ENCODE measurements around the gene SCAF4.

SCAF4 gene

GRCh38 chr21:31711745-31712285 lies 20.1 kb downstream of the SCAF4 start:
- DNase-seq = no peak

- no peak for DNase-seq
Observed at GRCh38 chr21:31711326-31711725, 20.6 kb downstream of the SCAF4 start.

GRCh38 chr21:31710586-31710985 lies 21.3 kb downstream of the SCAF4 start:
- no peak for DNase-seq

GRCh38 chr21:31708541-31708940 lies 23.4 kb downstream of the SCAF4 start:
- no peak for DNase-seq

GRCh38 chr21:31707499-31707898 lies 24.4 kb downstream of the SCAF4 start:
- DNase-seq = no peak

- no peak for DNase-seq
Observed at GRCh38 chr21:31706562-31706961, 25.4 kb downstream of the SCAF4 start.

GRCh38 chr21:31700040-31700439 lies 31.9 kb downstream of the SCAF4 start:
- DNase-seq = no peak

GRCh38 chr21:31698461-31698860 lies 33.5 kb downstream of the SCAF4 start:
- no peak for DNase-seq

GRCh38 chr21:31696424-31696823 lies 35.5 kb downstream of the SCAF4 start:
- no peak for DNase-seq

GRCh38 chr21:31693222-31693621 lies 38.7 kb downstream of the SCAF4 start:
- DNase-seq = no peak

- DNase-seq = no peak
Observed at GRCh38 chr21:31688603-31689368, 43.1 kb downstream of the SCAF4 start.

- DNase-seq = no peak
Observed at GRCh38 chr21:31687108-31687507, 44.8 kb downstream of the SCAF4 start.

- no peak for DNase-seq
Observed at GRCh38 chr21:31686272-31686915, 45.5 kb downstream of the SCAF4 start.

GRCh38 chr21:31684918-31685317 lies 47.0 kb downstream of the SCAF4 start:
- DNase-seq = no peak

GRCh38 chr21:31683029-31683428 lies 48.9 kb downstream of the SCAF4 start:
- no peak for DNase-seq

GRCh38 chr21:31682620-31683019 lies 49.3 kb downstream of the SCAF4 start:
- no peak for DNase-seq

GRCh38 chr21:31678478-31678877 lies 53.4 kb downstream of the SCAF4 start:
- DNase-seq = no peak

GRCh38 chr21:31677047-31677446 lies 54.9 kb downstream of the SCAF4 start:
- DNase-seq = no peak

- DNase-seq = no peak
Observed at GRCh38 chr21:31675960-31676359, 56.0 kb downstream of the SCAF4 start.

- no peak for DNase-seq
Observed at GRCh38 chr21:31675318-31675717, 56.6 kb downstream of the SCAF4 start.

- no peak for DNase-seq
Observed at GRCh38 chr21:31673321-31673912, 58.5 kb downstream of the SCAF4 start.

GRCh38 chr21:31671931-31672330 lies 60.0 kb downstream of the SCAF4 start:
- DNase-seq = no peak

GRCh38 chr21:31671146-31671716 lies 60.7 kb downstream of the SCAF4 start:
- no peak for DNase-seq

- no peak for DNase-seq
Observed at GRCh38 chr21:31670070-31670469, 61.8 kb downstream of the SCAF4 start.

Measured in CD4-positive, alpha-beta T cell treated with Interferon gamma for 1 hour (primary cell).